Esophagus muscularis mucosa (tissue), 4 donors: Measurements from ENCODE around the gene DSTN. TPM values are rescaled to one million over a fixed set of nuclear protein-coding genes. Genes with fewer than 3 reads are reported as not detected.
A peak's percentile ranks its signal among the peaks of the same experiment; 100 is the strongest.

Experiments
- DNase-seq: peaks from one replicate; pipeline ENCODE4 v3.0.0-alpha.2; 2017; ENCODE audit errors: extremely low spot score
- H3K27ac ChIP-seq, 4 donors: fragments of 200-600 bp; sonication (generic); replicated peaks in 1 of 4; 1 replicate in 3 of 4; 2 replicates in 1 of 4; pipeline ENCODE4 v1.5.1; 2016 to 2019; ENCODE audit warnings: mild to moderate bottlenecking in 1 of 4
- H3K27me3 ChIP-seq, 4 donors: fragments of 200-600 bp; sonication (generic); one replicate each; pipeline versions ENCODE4 v1.5.1 to v1.6.0; 2016 to 2019
- H3K36me3 ChIP-seq, 4 donors: fragments of 200-600 bp; sonication (generic); one replicate each; pipeline ENCODE4 v1.5.1; 2016 to 2019
- H3K4me1 ChIP-seq, 4 donors: fragments of 200-600 bp; sonication (generic); one replicate each; pipeline ENCODE4 v1.5.1; 2016 to 2019
- H3K4me3 ChIP-seq, 4 donors: fragments of 200-600 bp; sonication (generic); 1 replicate in 2 of 4; 2 replicates in 2 of 4; pipeline ENCODE4 v1.5.1; 2016 to 2019; ENCODE audit warnings: mild to moderate bottlenecking in 4 of 4, moderate library complexity in 1 of 4
- H3K9me3 ChIP-seq, 4 donors: fragments of 200-600 bp; sonication (generic); 1 replicate in 3 of 4; 2 replicates in 1 of 4; pipeline ENCODE4 v1.5.1; 2016 to 2019
- CTCF ChIP-seq, 3 experiments: fragments of 200-600 bp in 2 of 3; fragments of 450-650 bp in 1 of 3; sonication (generic) in 2 of 3; IDR thresholded peaks; one replicate each; pipeline ENCODE4 v1.5.1; 2017 to 2019; ENCODE audit warnings: antibody characterized with exemption in 3 of 3, mild to moderate bottlenecking in 2 of 3, moderate library complexity in 1 of 3
- EP300 ChIP-seq: sonication (generic); formaldehyde crosslinking; IDR thresholded peaks from one replicate; pipeline ENCODE4 v1.6.1; 2017; ENCODE audit warnings: antibody characterized with exemption
- POLR2A ChIP-seq: fragments of 450-650 bp; IDR thresholded peaks from one replicate; pipeline ENCODE4 v1.6.1; 2017; ENCODE audit warnings: antibody characterized with exemption, moderate library complexity, mild to moderate bottlenecking, low read depth
- POLR2AphosphoS5 ChIP-seq, 2 donors: sonication (generic); formaldehyde crosslinking; IDR thresholded peaks; one replicate each; pipeline ENCODE4 v1.6.1; 2017; ENCODE audit warnings: antibody characterized with exemption in 2 of 2
- WGBS: methylation state at CpG from one replicate; pipeline ENCODE4 v1.1.5; 2018; 5-methylcytosine and 5-hydroxymethylcytosine counted together
- intact Hi-C: fragments of 100-400 bp; cut with DNase I; formaldehyde crosslinking; loops from one replicate; pipeline ENCODE4 v1.15.1; 2023
- total RNA-seq, 4 donors: library from RNA; depleted of rRNA; stranded (reverse); fragments of >200 nt; gene quantifications; one replicate each; pipeline versions ENCODE4 v1.1.0 to v1.2.1, GENCODE V29; 2016

Gene DSTN
- total RNA-seq, 4 donors from 2014 or later, result 2,370 to 3,630 (median 3,339) TPM

DNA sequence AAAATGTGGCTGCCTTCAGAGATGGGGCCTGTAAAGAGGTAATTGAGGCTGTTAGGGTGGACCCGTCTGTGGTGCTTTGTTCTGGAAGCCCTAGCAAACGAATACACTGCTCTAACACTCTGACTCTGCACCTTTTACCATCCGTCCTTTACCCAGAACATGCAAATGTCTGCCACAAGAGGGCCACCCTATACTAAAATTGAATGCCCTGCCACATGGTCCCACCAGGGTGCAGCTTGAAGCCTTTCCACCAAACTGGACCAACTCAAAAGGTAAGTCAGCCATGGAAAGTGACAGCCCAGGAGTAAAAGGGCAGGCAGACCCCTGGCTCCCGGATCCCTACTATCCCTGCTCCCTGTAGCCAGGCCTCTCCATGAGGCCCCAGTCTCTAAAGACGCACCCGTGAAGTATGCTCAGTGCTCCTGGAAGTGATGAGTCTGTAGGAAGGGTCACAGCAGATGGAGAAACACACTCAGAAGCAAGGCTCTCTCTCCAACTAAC is 32.9 kb upstream of the DSTN start:
- intact Hi-C loops, result loop anchor here (2.0 to 5.0 kb wide), 2 partner anchors 35 to 78 kb away; partner anchors contain the start of gene DSTN
- Histone ChIP-seq H3K4me3 (no peak overlapping the region), H3K27me3 (no peaks in the 10 kb centered on the region), H3K9me3 (no peaks in the 10 kb centered on the region), H3K36me3 (no peaks in the 10 kb centered on the region), H3K4me1 (peaks cover 0 to 65% (median 60%) of the 10 kb centered on the region in 4 donors), H3K27ac (peak overlapping the region; percentile 64 to 83 (median 76))
- TF ChIP-seq POLR2AphosphoS5 (IDR thresholded peaks at IDR 0.05) (peak; percentile 78 to 80), EP300 (no peak), CTCF (IDR thresholded peaks at IDR 0.05) (peak; percentile 89 to 95 (median 93)), POLR2A (no peak)
- DNase-seq, result peak; percentile 96
- WGBS, result 16% methylated on average over 6 of the region's 6 CpGs

- Histone ChIP-seq H3K9me3 (no peaks in the 10 kb centered on the region), H3K4me1 (peaks cover 0 to 73% (median 68%) of the 10 kb centered on the region in 4 donors), H3K27me3 (no peaks in the 10 kb centered on the region), H3K36me3 (no peaks in the 10 kb centered on the region), H3K4me3 (no peak overlapping the region), H3K27ac (peak overlapping the region; percentile 64 to 83 (median 76))
- intact Hi-C loops, result loop anchor here (2.0 to 5.0 kb wide), 2 partner anchors 34 to 77 kb away; partner anchors contain the start of gene DSTN
- DNase-seq, result no peak
- TF ChIP-seq POLR2AphosphoS5 (IDR thresholded peaks at IDR 0.05), result no peak
- no peak for TF ChIP-seq EP300
- no peak for TF ChIP-seq POLR2A
- TF ChIP-seq CTCF (IDR thresholded peaks at IDR 0.05), result no peak
- 78% methylated on average over 3 of the region's 3 CpGs for WGBS
These were observed 31.9 kb upstream of the DSTN start for GRCh38 chr20:17537959-17538358.

DNA sequence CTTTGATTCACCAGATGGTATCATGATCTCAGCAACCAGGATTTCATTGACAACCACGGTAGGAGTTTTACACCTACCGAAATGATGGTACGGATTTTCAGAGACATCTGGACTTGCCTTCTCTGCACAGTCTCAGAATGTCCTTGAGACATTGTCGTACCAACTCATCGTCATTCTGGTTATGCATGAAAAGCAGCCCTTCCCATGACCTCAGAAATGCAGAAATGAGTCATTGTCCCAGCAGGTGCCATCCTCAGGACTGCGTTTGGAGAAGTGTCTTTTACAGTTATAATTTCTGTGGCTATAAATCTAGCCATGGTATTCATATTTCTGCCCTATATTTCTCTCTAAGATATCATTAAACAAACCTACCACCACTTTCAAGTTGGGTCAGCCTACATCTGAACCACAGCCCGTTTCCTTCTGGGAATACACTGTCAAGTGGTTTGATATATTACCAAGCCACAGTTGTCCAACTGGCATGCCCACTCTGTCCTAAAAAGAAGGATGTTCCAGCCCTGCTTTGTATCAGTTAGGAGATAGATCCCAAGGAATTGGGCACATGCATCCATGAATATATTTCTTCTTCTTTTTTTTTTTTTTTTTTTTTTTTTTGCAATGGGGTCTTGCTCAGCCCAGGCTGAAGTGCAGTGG is 31.2 kb upstream of the DSTN start:
- Histone ChIP-seq H3K4me1 (peaks cover 5 to 73% (median 72%) of the 10 kb centered on the region in 4 donors), H3K4me3 (no peak overlapping the region), H3K27ac (peak overlapping the region; percentile 64 to 83 (median 76)), H3K36me3 (no peaks in the 10 kb centered on the region), H3K27me3 (no peaks in the 10 kb centered on the region), H3K9me3 (no peaks in the 10 kb centered on the region)
- no peak for TF ChIP-seq POLR2A
- TF ChIP-seq POLR2AphosphoS5 (IDR thresholded peaks at IDR 0.05), result peak; percentile 41 to 56
- TF ChIP-seq EP300, result peak; percentile 9
- TF ChIP-seq CTCF (IDR thresholded peaks at IDR 0.05), result no peak
- intact Hi-C loops, result loop anchor here (5.0 kb wide), 1 partner anchor 34 kb away; the partner anchor contains the start of gene DSTN
- no peak for DNase-seq
- whole genome bisulfite sequencing, result 60% methylated on average over 7 of the region's 7 CpGs

DNA sequence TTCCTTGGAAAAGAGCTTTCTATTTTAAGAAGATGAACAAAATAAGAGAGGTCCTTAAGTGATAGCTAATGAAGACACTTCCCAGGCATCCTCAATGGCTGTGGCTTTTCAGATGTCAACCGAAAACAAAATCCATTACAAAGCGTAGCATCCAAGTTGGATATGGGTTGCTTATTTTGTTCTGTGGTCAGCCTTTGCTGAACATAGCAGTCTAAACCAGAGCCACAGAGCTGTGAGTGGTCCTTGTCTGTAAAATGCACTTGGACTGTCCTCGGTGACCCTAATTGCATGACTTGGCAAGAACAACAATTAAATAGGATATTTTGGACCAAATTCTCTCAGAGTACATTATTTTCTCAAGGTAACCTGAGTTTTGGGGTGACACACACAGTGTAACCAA is 28.3 kb upstream of the DSTN start:
- no peak for DNase-seq
- Histone ChIP-seq H3K36me3 (no peaks in the 10 kb centered on the region), H3K27me3 (no peaks in the 10 kb centered on the region), H3K27ac (peak overlapping the region; percentile 79 to 83 (median 82)), H3K9me3 (no peaks in the 10 kb centered on the region), H3K4me3 (no peak overlapping the region), H3K4me1 (peaks cover 9 to 93% (median 91%) of the 10 kb centered on the region in 4 donors)
- intact Hi-C loops, result no loop called here
- WGBS, result 63% methylated on average over 3 of the region's 3 CpGs
- TF ChIP-seq POLR2AphosphoS5 (IDR thresholded peaks at IDR 0.05) (no peak), CTCF (IDR thresholded peaks at IDR 0.05) (no peak), POLR2A (no peak), EP300 (no peak)
